Epidermal melanocyte (primary cell): ENCODE measurements around the gene OR2AG1.
A peak's percentile ranks its signal among the peaks of the same experiment; 100 is the strongest.
"Not testable (repeated sequence)": the region's sequence is repeated elsewhere in the genome, so short reads cannot be mapped to it uniquely, and the experiment has no call there.

Experiments used
- DNase-seq: peaks from one replicate; pipeline ENCODE4 v3.0.0; 2011; ENCODE audit warnings: low spot score; ENCODE audit not compliant: insufficient read length

OR2AG1 gene

GRCh38 chr11:6790546-6790945 lies 7.7 kb downstream of the OR2AG1 start:
- DNase-seq, result no peak

GRCh38 chr11:6794639-6795038 lies 11.8 kb downstream of the OR2AG1 start:
- no peak for DNase-seq

- DNase-seq, result no peak
Observed at GRCh38 chr11:6799402-6799801, 16.6 kb downstream of the OR2AG1 start, which contains the start of gene OR6A2. OR6A2 (minus strand) TSS chr11:6799689; CDS start chr11:6795708, 3,981 bp downstream.

GRCh38 chr11:6801075-6801474 lies 18.3 kb downstream of the OR2AG1 start:
- not testable (repeated sequence) for DNase-seq

GRCh38 chr11:6812390-6813005 lies 29.7 kb downstream of the OR2AG1 start:
- peak; percentile 32 for DNase-seq

- DNase-seq, result no peak
Observed at GRCh38 chr11:6813656-6814055, 30.8 kb downstream of the OR2AG1 start.

- no peak for DNase-seq
Observed at GRCh38 chr11:6817694-6818093, 34.9 kb downstream of the OR2AG1 start.

- no peak for DNase-seq
Observed at GRCh38 chr11:6818967-6819366, 36.1 kb downstream of the OR2AG1 start.

GRCh38 chr11:6824136-6824823 lies 41.5 kb downstream of the OR2AG1 start:
- DNase-seq, result no peak

GRCh38 chr11:6825231-6825744 lies 42.5 kb downstream of the OR2AG1 start:
- DNase-seq, result no peak

GRCh38 chr11:6828103-6828502 lies 45.3 kb downstream of the OR2AG1 start:
- DNase-seq, result no peak

GRCh38 chr11:6833356-6833755 lies 50.5 kb downstream of the OR2AG1 start:
- DNase-seq, result no peak

- DNase-seq, result no peak
Observed at GRCh38 chr11:6834021-6834420, 51.2 kb downstream of the OR2AG1 start.
